ENCODE data around the gene DNAJA3. TPM values are rescaled to one million over a fixed set of nuclear protein-coding genes. Genes with fewer than 3 reads are reported as not detected.

The DNAJA3 gene
- total RNA-seq: 77.1 and 88.4 TPM in 2 replicates

GRCh38 chr16:4425378-4426020 lies at the start of gene DNAJA3:
Gene DNAJA3, plus strand, starts transcription at chr16:4425868. Its CDS starts 14 bp downstream, at chr16:4425882.
- peaks cover 27% of the 10 kb centered on the region for H3K36me3 Mint-ChIP-seq (ENCODE audit: low read depth)
- peak within 1 kb of the TSS; percentile 98 for H3K4me3 Mint-ChIP-seq (ENCODE audit: low read depth)
- H3K9me3 Mint-ChIP-seq: no peaks in the 10 kb centered on the region
- peak within 1 kb of the TSS; percentile 100 for H3K27ac Mint-ChIP-seq
- intact Hi-C loops (cut with micrococcal nuclease): loop anchor here (1.0 to 2.0 kb wide), 3 partner anchors 9 to 191 kb away; partner anchors contain the start of genes CORO7 and HMOX2
- H3K4me1 Mint-ChIP-seq (ENCODE audit: low read depth): peaks cover 22% of the 10 kb centered on the region
- no peaks in the 10 kb centered on the region for H3K27me3 Mint-ChIP-seq (ENCODE audit: low read depth)
- peak; percentile 91 for DNase-seq (ENCODE audit: low spot score)

- H3K9me3 Mint-ChIP-seq: no peaks in the 10 kb centered on the region
- H3K4me3 Mint-ChIP-seq (ENCODE audit: low read depth): no peak overlapping the region
- H3K36me3 Mint-ChIP-seq (ENCODE audit: low read depth): peaks cover 3% of the 10 kb centered on the region
- no peaks in the 10 kb centered on the region for H3K4me1 Mint-ChIP-seq (ENCODE audit: low read depth)
- no peaks in the 10 kb centered on the region for H3K27me3 Mint-ChIP-seq (ENCODE audit: low read depth)
- intact Hi-C loops (cut with micrococcal nuclease): no loop called here
- DNase-seq (ENCODE audit: low spot score): no peak
- no peak overlapping the region for H3K27ac Mint-ChIP-seq
Measured at GRCh38 chr16:4376126-4376892, 49.4 kb upstream of the DNAJA3 start.

- Mint-ChIP-seq H3K4me1 (ENCODE audit: low read depth) (no peaks in the 10 kb centered on the region), H3K36me3 (ENCODE audit: low read depth) (peaks cover 3% of the 10 kb centered on the region), H3K4me3 (ENCODE audit: low read depth) (no peak overlapping the region), H3K9me3 (no peaks in the 10 kb centered on the region), H3K27ac (no peak overlapping the region), H3K27me3 (ENCODE audit: low read depth) (no peaks in the 10 kb centered on the region)
- DNase-seq (ENCODE audit: low spot score): no peak
- intact Hi-C loops (cut with micrococcal nuclease): no loop called here
Measured at GRCh38 chr16:4376893-4377572, 48.6 kb upstream of the DNAJA3 start.

- intact Hi-C loops (cut with micrococcal nuclease): no loop called here
- Mint-ChIP-seq H3K27me3 (ENCODE audit: low read depth) (no peaks in the 10 kb centered on the region), H3K36me3 (ENCODE audit: low read depth) (peaks cover 3% of the 10 kb centered on the region), H3K4me3 (ENCODE audit: low read depth) (no peak overlapping the region), H3K27ac (no peak overlapping the region), H3K4me1 (ENCODE audit: low read depth) (no peaks in the 10 kb centered on the region), H3K9me3 (no peaks in the 10 kb centered on the region)
- DNase-seq (ENCODE audit: low spot score): no peak
Measured at GRCh38 chr16:4377573-4378154, 48.0 kb upstream of the DNAJA3 start.

GRCh38 chr16:4378161-4378666 lies 47.5 kb upstream of the DNAJA3 start:
- no peak for DNase-seq (ENCODE audit: low spot score)
- H3K36me3 Mint-ChIP-seq (ENCODE audit: low read depth): peaks cover 6% of the 10 kb centered on the region
- H3K27me3 Mint-ChIP-seq (ENCODE audit: low read depth): no peaks in the 10 kb centered on the region
- intact Hi-C loops (cut with micrococcal nuclease): no loop called here
- no peak overlapping the region for H3K27ac Mint-ChIP-seq
- no peak overlapping the region for H3K4me3 Mint-ChIP-seq (ENCODE audit: low read depth)
- no peaks in the 10 kb centered on the region for H3K9me3 Mint-ChIP-seq
- H3K4me1 Mint-ChIP-seq (ENCODE audit: low read depth): no peaks in the 10 kb centered on the region

- Mint-ChIP-seq H3K4me1 (ENCODE audit: low read depth) (no peaks in the 10 kb centered on the region), H3K36me3 (ENCODE audit: low read depth) (peaks cover 5% of the 10 kb centered on the region), H3K9me3 (no peaks in the 10 kb centered on the region), H3K27me3 (ENCODE audit: low read depth) (no peaks in the 10 kb centered on the region), H3K4me3 (ENCODE audit: low read depth) (no peak overlapping the region), H3K27ac (no peak overlapping the region)
- no peak for DNase-seq (ENCODE audit: low spot score)
- intact Hi-C loops (cut with micrococcal nuclease): no loop called here
Measured at GRCh38 chr16:4378999-4379690, 46.5 kb upstream of the DNAJA3 start.

GRCh38 chr16:4380119-4381063 lies 45.3 kb upstream of the DNAJA3 start:
- Mint-ChIP-seq H3K36me3 (ENCODE audit: low read depth) (peaks cover 7% of the 10 kb centered on the region), H3K27ac (no peak overlapping the region)

GRCh38 chr16:4381072-4381934 lies 44.4 kb upstream of the DNAJA3 start:
- H3K4me3 Mint-ChIP-seq (ENCODE audit: low read depth): no peak overlapping the region
- H3K27ac Mint-ChIP-seq: no peak overlapping the region
- H3K9me3 Mint-ChIP-seq: no peaks in the 10 kb centered on the region
- peaks cover 8% of the 10 kb centered on the region for H3K36me3 Mint-ChIP-seq (ENCODE audit: low read depth)
- no peaks in the 10 kb centered on the region for H3K27me3 Mint-ChIP-seq (ENCODE audit: low read depth)
- no peaks in the 10 kb centered on the region for H3K4me1 Mint-ChIP-seq (ENCODE audit: low read depth)
- no peak for DNase-seq (ENCODE audit: low spot score)
- intact Hi-C loops (cut with micrococcal nuclease): no loop called here

More at GRCh38 chr16:4380119-4381063, 45.3 kb upstream of the DNAJA3 start:
- Mint-ChIP-seq H3K4me3 (ENCODE audit: low read depth) (no peak overlapping the region), H3K4me1 (ENCODE audit: low read depth) (no peaks in the 10 kb centered on the region), H3K27me3 (ENCODE audit: low read depth) (no peaks in the 10 kb centered on the region), H3K9me3 (no peaks in the 10 kb centered on the region)
- intact Hi-C loops (cut with micrococcal nuclease): no loop called here
- no peak for DNase-seq (ENCODE audit: low spot score)

GRCh38 chr16:4381935-4382794 lies 43.5 kb upstream of the DNAJA3 start:
- Mint-ChIP-seq H3K4me3 (ENCODE audit: low read depth) (no peak overlapping the region), H3K36me3 (ENCODE audit: low read depth) (peaks cover 12% of the 10 kb centered on the region), H3K4me1 (ENCODE audit: low read depth) (no peaks in the 10 kb centered on the region), H3K27me3 (ENCODE audit: low read depth) (no peaks in the 10 kb centered on the region), H3K9me3 (no peaks in the 10 kb centered on the region), H3K27ac (no peak overlapping the region)
- intact Hi-C loops (cut with micrococcal nuclease): no loop called here
- DNase-seq (ENCODE audit: low spot score): no peak

GRCh38 chr16:4382795-4383357 lies 42.8 kb upstream of the DNAJA3 start:
- H3K4me1 Mint-ChIP-seq (ENCODE audit: low read depth): no peaks in the 10 kb centered on the region
- H3K9me3 Mint-ChIP-seq: no peaks in the 10 kb centered on the region
- no peak overlapping the region for H3K4me3 Mint-ChIP-seq (ENCODE audit: low read depth)
- no peak for DNase-seq (ENCODE audit: low spot score)
- intact Hi-C loops (cut with micrococcal nuclease): no loop called here
- H3K27ac Mint-ChIP-seq: no peak overlapping the region
- peaks cover 12% of the 10 kb centered on the region for H3K36me3 Mint-ChIP-seq (ENCODE audit: low read depth)
- H3K27me3 Mint-ChIP-seq (ENCODE audit: low read depth): no peaks in the 10 kb centered on the region

Measured in activated T-helper 2 cell treated with anti-CD3 and anti-CD28 coated beads, Interferon-gamma antibody, Interleukin-2, Interleukin-4, amounts not matched to agents 10 μg/mL and 5 μg/mL and 100 μg/mL, durations not matched to agents 14 hours and 24 hours and 36 hours (primary cell).